DND-41 (cell line): ENCODE results near the gene CERKL.

Source experiments
- ATAC-seq: fragments of 200-7000 bp; cut with Tn5 transposase; 3 replicates; pipeline ENCODE4 v1.9.1; 2021; ENCODE audit warnings: low read depth; ENCODE audit not compliant: insufficient read depth
- DNase-seq: peaks from one replicate; pipeline ENCODE4 v3.0.0-alpha.2; 2020
- H2AFZ ChIP-seq: 2 replicates; pipeline ENCODE4 v1.6.0; 2012; ENCODE audit warnings: low read depth, low read length
- H3K27ac ChIP-seq: 2 replicates; pipeline ENCODE4 v1.5.1; 2012; ENCODE audit warnings: low read length, inconsistent platforms
- H3K27me3 ChIP-seq: fragments of 200-600 bp; sonication (generic); 2 replicates; pipeline ENCODE4 v1.6.0; 2012; ENCODE audit warnings: low read length, mild to moderate bottlenecking, inconsistent platforms; ENCODE audit not compliant: insufficient read depth, poor library complexity
- H3K36me3 ChIP-seq: 2 replicates; pipeline ENCODE4 v1.5.1; 2012; ENCODE audit warnings: low read length, inconsistent platforms; ENCODE audit not compliant: insufficient read depth
- H3K4me1 ChIP-seq: 2 replicates; pipeline ENCODE4 v1.5.1; 2012; ENCODE audit warnings: mild to moderate bottlenecking, low read length; ENCODE audit not compliant: insufficient read depth
- H3K4me2 ChIP-seq: 2 replicates; pipeline ENCODE4 v1.6.0; 2012; ENCODE audit warnings: mild to moderate bottlenecking, moderate library complexity, low read length, inconsistent platforms; ENCODE audit not compliant: insufficient read depth
- H3K4me3 ChIP-seq, 2 experiments: fragments of 200-600 bp in 1 of 2; shearing (Covaris generic) in 1 of 2; 2 replicates each; pipeline ENCODE4 v1.5.1; 2012 to 2016; ENCODE audit warnings: inconsistent platforms in 2 of 2, low read length in 2 of 2, mild to moderate bottlenecking in 2 of 2, low read depth in 1 of 2, moderate library complexity in 1 of 2
- H3K79me2 ChIP-seq: 2 replicates; pipeline ENCODE4 v1.6.0; 2012; ENCODE audit warnings: low read length, inconsistent platforms; ENCODE audit not compliant: insufficient read depth
- H3K9ac ChIP-seq: 2 replicates; pipeline ENCODE4 v1.6.0; 2012; ENCODE audit warnings: low read depth, mild to moderate bottlenecking, inconsistent platforms, low read length, moderate library complexity
- H3K9me3 ChIP-seq: 2 replicates; pipeline ENCODE4 v1.5.1; 2012; ENCODE audit warnings: low read length, moderate library complexity, mild to moderate bottlenecking, inconsistent platforms; ENCODE audit not compliant: insufficient read depth, severe bottlenecking
- H4K20me1 ChIP-seq: 2 replicates; pipeline ENCODE4 v1.6.0; 2012; ENCODE audit warnings: low read length; ENCODE audit not compliant: insufficient read depth
- EZH2 ChIP-seq: IDR thresholded peaks from 3 replicates; pipeline ENCODE4 v1.6.1; 2012; ENCODE audit warnings: borderline replicate concordance, low read depth, mild to moderate bottlenecking, moderate library complexity, low read length, inconsistent platforms; ENCODE audit not compliant: severe bottlenecking
- TF ChIP-seq, protein P1 (sequence below): IDR thresholded peaks from 2 replicates; pipeline ENCODE4 v1.5.1; 2012; ENCODE audit warnings: borderline replicate concordance, low read length, moderate library complexity, mild to moderate bottlenecking; ENCODE audit not compliant: poor library complexity, severe bottlenecking; ENCODE audit errors: extremely low read depth

CERKL gene

DNA sequence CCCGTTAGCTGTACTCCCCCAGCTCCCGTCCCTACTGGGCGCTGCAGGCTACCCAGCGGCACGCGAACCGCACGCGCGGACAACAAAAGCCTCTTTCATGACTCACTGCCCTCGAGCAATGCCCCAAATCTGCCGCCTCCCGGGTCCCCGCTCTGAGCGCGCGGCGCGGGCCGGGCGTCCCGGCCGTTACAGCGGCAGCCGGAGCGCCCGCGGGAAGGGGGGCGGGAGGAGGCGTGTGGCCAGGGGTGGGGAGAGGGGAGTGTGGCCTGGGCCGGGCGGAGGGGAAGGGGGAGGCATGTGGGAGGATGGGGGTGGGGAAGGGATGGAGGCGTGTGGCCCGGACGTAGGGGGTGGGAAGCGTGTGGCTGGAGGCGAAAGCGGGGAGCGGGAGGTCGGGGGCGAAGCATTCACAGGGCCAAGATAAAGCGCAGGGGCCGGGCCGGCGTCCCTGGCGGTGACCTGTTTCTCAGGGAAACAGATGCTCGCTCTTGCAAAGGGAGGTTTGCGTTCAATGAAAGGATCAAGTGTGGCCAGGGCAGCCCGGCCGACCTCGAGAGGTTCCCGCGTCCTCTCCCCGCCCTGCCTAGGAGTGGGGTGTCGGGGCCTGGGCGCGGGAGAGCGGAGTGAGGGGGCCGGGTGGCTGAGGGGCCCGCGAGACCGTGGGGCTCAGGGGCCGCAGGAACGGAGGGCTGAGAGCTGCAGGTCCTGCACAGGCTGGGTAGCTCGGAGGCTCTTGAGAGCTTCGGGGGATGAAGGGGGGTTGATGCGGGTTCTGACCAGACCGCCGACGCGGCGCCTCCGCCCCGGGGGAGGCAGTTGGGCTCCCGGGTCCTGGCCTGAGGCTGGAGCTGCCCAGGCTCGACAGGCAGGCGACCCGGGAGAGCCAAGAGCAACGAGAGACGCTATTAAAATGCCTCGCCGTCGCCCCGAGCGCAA, 26.9 kb upstream of the CERKL start:
- ATAC-seq (no peak), DNase-seq (no peak)

DNA sequence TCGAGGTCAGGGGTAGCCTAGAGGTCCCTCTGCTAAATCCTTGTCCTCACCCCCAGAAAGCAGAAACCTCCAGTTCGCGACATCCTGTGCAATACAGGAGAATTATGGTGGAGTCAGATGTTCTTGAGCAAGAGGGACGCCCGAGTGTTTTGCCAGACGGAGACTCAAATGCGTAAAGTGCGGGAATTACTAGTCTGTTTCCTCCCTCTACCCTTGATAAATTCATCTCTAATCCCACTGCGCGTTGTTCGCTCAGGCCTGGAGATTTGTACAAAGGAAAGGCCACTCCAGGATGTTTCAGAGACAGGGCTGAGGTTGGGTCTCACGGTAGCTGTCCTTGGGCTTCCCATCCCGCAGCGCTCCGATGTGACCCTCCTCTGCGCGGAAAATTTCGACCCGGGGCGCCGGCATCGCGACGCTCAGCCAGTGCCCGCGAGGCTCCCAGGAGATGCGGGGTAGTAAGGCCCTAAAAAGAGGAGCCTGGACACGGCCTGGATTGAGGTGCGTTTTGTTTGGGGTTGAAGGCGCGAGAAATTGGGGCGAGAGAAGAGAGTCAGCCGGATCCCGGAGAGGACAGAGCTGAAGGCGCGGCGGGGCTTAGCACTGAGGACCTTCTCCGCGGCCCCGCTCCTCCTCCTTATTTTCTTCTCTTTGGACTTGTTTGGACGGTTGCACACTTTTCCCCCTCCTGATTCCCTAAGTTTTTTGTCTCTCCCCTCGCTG, 26.1 kb upstream of the CERKL start:
- H2AFZ ChIP-seq, result no peak overlapping the region
- H3K27me3 ChIP-seq, result no peaks in the 10 kb centered on the region
- H3K27ac ChIP-seq, result no peak overlapping the region
- H3K4me1 ChIP-seq, result no peaks in the 10 kb centered on the region
- H3K9me3 ChIP-seq, result no peaks in the 10 kb centered on the region
- H3K79me2 ChIP-seq, result no peaks in the 10 kb centered on the region
- no peak for TF ChIP-seq EZH2
- TF ChIP-seq, protein P1, sequence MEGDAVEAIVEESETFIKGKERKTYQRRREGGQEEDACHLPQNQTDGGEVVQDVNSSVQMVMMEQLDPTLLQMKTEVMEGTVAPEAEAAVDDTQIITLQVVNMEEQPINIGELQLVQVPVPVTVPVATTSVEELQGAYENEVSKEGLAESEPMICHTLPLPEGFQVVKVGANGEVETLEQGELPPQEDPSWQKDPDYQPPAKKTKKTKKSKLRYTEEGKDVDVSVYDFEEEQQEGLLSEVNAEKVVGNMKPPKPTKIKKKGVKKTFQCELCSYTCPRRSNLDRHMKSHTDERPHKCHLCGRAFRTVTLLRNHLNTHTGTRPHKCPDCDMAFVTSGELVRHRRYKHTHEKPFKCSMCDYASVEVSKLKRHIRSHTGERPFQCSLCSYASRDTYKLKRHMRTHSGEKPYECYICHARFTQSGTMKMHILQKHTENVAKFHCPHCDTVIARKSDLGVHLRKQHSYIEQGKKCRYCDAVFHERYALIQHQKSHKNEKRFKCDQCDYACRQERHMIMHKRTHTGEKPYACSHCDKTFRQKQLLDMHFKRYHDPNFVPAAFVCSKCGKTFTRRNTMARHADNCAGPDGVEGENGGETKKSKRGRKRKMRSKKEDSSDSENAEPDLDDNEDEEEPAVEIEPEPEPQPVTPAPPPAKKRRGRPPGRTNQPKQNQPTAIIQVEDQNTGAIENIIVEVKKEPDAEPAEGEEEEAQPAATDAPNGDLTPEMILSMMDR, result no peak
- H3K4me2 ChIP-seq, result no peak overlapping the region
- no peaks in the 10 kb centered on the region for H4K20me1 ChIP-seq
- H3K36me3 ChIP-seq, result no peaks in the 10 kb centered on the region
- H3K4me3 ChIP-seq, result no peak overlapping the region
- ATAC-seq (no peak), DNase-seq (no peak)
- no peak overlapping the region for H3K9ac ChIP-seq

More for the DNA sequence above, 26.9 kb upstream of the CERKL start:
- Histone ChIP-seq H3K27ac (no peak overlapping the region), H3K4me2 (no peak overlapping the region), H3K4me3 (no peak overlapping the region), H3K9ac (no peak overlapping the region), H3K36me3 (no peaks in the 10 kb centered on the region), H4K20me1 (no peaks in the 10 kb centered on the region), H3K27me3 (no peaks in the 10 kb centered on the region), H3K4me1 (no peaks in the 10 kb centered on the region), H3K79me2 (no peaks in the 10 kb centered on the region), H3K9me3 (no peaks in the 10 kb centered on the region), H2AFZ (no peak overlapping the region)
- TF ChIP-seq EZH2, result no peak
- TF ChIP-seq, protein P1, result no peak

DNA sequence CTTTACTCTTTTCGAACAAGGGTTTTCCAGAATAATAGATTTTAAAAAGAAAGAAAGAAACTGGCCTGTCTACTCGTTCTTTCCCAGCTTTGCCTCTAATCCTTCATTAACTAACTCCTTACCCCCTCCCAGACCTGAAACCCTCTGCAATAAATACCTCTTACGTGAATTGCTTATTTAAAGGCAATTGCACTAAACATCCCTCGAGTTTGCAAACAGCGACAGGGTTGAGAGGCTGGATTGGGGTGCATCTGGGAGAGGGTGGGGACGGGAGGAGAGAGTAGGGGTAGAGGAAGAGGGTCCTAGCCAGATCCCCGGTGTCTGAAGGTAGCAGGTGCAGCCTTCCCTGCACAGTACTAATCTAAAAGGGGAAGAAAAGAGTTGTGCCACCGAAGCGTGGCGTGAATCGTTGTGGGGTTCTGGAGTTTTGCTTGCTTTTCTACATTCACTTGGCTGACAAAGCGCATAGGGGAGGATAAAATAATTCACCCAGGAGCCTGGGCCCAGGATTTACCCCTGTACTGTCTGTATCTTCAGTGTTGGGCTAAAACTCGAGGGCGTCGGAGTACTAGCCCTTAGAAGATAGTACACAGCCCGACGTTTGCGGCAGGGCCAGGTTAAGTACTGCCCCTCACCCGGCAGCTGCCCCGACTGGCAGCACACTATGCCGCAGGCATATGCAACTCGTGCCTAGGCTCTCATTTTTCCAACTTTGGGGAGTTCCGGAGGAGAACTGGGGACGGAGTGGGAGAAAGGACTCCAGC, 25.3 kb upstream of the CERKL start:
- no peak for ATAC-seq
- no peak overlapping the region for H3K27ac ChIP-seq
- no peaks in the 10 kb centered on the region for H3K27me3 ChIP-seq
- H3K79me2 ChIP-seq, result no peaks in the 10 kb centered on the region
- H3K9ac ChIP-seq, result no peak overlapping the region
- no peak overlapping the region for H3K4me3 ChIP-seq
- no peaks in the 10 kb centered on the region for H3K36me3 ChIP-seq
- H3K4me2 ChIP-seq, result no peak overlapping the region
- no peak overlapping the region for H2AFZ ChIP-seq
- no peak for DNase-seq
- no peaks in the 10 kb centered on the region for H3K9me3 ChIP-seq
- H4K20me1 ChIP-seq, result no peaks in the 10 kb centered on the region
- no peaks in the 10 kb centered on the region for H3K4me1 ChIP-seq
- TF ChIP-seq, protein P1, result no peak
- no peak for TF ChIP-seq EZH2
